T-helper 1 cell (primary cell): ENCODE results near the gene TNFRSF1B.

Source experiments
- DNase-seq, 5 donors: peaks; one replicate each; pipeline ENCODE4 v3.0.0-alpha.2; 2012 to 2020

Gene TNFRSF1B

GRCh38 chr1:12142141-12142823 lies 24.5 kb upstream of the TNFRSF1B start:
- no peak for DNase-seq

- DNase-seq, result no peak
Observed at GRCh38 chr1:12142891-12143630, 23.7 kb upstream of the TNFRSF1B start.

GRCh38 chr1:12143631-12144155 lies 23.1 kb upstream of the TNFRSF1B start:
- DNase-seq, result no peak

GRCh38 chr1:12144236-12144635 lies 22.6 kb upstream of the TNFRSF1B start:
- DNase-seq, result no peak

- no peak for DNase-seq
Observed at GRCh38 chr1:12144969-12145368, 21.8 kb upstream of the TNFRSF1B start.

GRCh38 chr1:12145616-12146342 lies 21.0 kb upstream of the TNFRSF1B start:
- DNase-seq, result no peak

- DNase-seq, result no peak
Observed at GRCh38 chr1:12146343-12147112, 20.3 kb upstream of the TNFRSF1B start.

- no peak for DNase-seq
Observed at GRCh38 chr1:12147201-12147701, 19.5 kb upstream of the TNFRSF1B start.

GRCh38 chr1:12148160-12148957 lies 18.4 kb upstream of the TNFRSF1B start:
- DNase-seq, result no peak

GRCh38 chr1:12148958-12149790 lies 17.6 kb upstream of the TNFRSF1B start:
- DNase-seq, result no peak

GRCh38 chr1:12149791-12150175 lies 17.0 kb upstream of the TNFRSF1B start:
- DNase-seq, result no peak

- peak in 1 of 5 donors; percentile 84 for DNase-seq
Observed at GRCh38 chr1:12150456-12151200, 16.2 kb upstream of the TNFRSF1B start.

- DNase-seq, result no peak
Observed at GRCh38 chr1:12151465-12151864, 15.3 kb upstream of the TNFRSF1B start.

GRCh38 chr1:12152113-12152891 lies 14.5 kb upstream of the TNFRSF1B start:
- DNase-seq, result no peak

GRCh38 chr1:12153181-12153785 lies 13.5 kb upstream of the TNFRSF1B start:
- peak in 2 of 5 donors; percentile 24 to 63 for DNase-seq

- no peak for DNase-seq
Observed at GRCh38 chr1:12155328-12155727, 11.5 kb upstream of the TNFRSF1B start.

GRCh38 chr1:12157366-12158231 lies 9.2 kb upstream of the TNFRSF1B start:
- DNase-seq, result peak in 1 of 5 donors; percentile 88
